Activated naive CD4-positive, alpha-beta T cell treated with anti-CD3 and anti-CD28 coated beads, Interleukin-2, amount 50 U/mL, for 72 hours (primary cell): Measurements from ENCODE around the gene C6orf163. TPM values are rescaled to one million over a fixed set of nuclear protein-coding genes. Genes with fewer than 3 reads are reported as not detected.
A peak's percentile ranks its signal among the peaks of the same experiment; 100 is the strongest.

Source experiments
- ATAC-seq, 2 donors: fragments of 150-1000 bp; cut with Tn5 transposase; 2 replicates each; pipeline ENCODE4 v1.10.0; 2021; ENCODE audit warnings: mild to moderate bottlenecking in 2 of 2, moderate library complexity in 2 of 2
- DNase-seq, 2 donors: peaks; one replicate each; pipeline ENCODE4 v3.0.0; 2021 to 2022; ENCODE audit warnings: low spot score in 2 of 2
- H3K27ac Mint-ChIP-seq, 2 donors: one replicate each; pipeline ENCODE4 v1.8.0; 2022; ENCODE audit warnings: mild to moderate bottlenecking in 2 of 2, mixed read lengths in 2 of 2
- H3K36me3 Mint-ChIP-seq, 2 donors: one replicate each; pipeline ENCODE4 v1.8.0; 2022; ENCODE audit warnings: mixed read lengths in 2 of 2
- H3K9me3 Mint-ChIP-seq, 2 donors: one replicate each; pipeline ENCODE4 v1.8.0; 2022; ENCODE audit warnings: mixed read lengths in 2 of 2
- total RNA-seq, 2 donors: library from RNA; stranded (reverse); gene quantifications; one replicate each; pipeline ENCODE4 v1.2.3, GENCODE V29; 2022

The C6orf163 gene
- total RNA-seq, 2 donors from 2014 or later, result 0.64 to 2.7 TPM

DNA sequence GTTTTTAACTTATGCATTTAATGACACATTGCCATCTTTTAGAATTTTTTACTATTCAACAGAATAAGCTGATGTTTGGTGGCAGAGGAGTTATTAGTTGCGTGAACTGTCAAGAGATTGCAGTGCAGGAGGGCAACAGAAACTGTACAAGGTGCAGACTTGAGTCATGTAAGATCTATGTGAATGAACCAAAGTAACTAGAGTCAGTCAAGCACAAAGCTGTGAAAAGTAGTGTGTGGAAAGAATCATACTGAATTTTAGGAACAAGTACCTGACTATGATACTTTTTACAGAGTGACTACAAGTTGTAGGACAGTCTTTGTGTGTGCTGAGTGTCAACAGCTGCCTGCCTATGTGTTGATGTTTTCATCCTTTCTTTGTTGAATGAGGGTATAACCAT lies 2.7 kb upstream of the C6orf163 start:
- no peak overlapping the region for H3K27ac Mint-ChIP-seq
- no peaks in the 10 kb centered on the region for H3K9me3 Mint-ChIP-seq
- ATAC-seq (no peak), DNase-seq (no peak)
- H3K36me3 Mint-ChIP-seq, result no peaks in the 10 kb centered on the region

DNA sequence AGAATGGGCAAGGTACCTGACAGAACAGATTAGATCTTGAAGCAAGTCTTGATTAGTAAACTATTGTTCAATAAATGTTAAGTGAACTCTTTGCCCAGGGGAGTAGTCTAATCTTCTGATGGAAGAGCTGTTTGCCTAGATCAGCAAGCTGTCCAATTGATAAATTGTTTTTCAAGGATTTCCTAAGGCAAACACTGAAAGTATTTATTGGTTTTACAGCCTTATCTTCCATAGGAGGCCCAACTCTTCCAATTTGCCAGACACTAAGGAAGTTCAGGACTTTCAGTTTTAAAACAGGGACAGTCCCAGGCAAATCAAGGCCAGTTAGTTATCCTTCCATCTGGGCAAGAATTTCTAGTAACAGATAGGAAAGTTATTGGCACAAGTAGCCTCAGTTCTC lies 1.8 kb upstream of the C6orf163 start:
- no peaks in the 10 kb centered on the region for H3K36me3 Mint-ChIP-seq
- ATAC-seq, result no peak

DNA sequence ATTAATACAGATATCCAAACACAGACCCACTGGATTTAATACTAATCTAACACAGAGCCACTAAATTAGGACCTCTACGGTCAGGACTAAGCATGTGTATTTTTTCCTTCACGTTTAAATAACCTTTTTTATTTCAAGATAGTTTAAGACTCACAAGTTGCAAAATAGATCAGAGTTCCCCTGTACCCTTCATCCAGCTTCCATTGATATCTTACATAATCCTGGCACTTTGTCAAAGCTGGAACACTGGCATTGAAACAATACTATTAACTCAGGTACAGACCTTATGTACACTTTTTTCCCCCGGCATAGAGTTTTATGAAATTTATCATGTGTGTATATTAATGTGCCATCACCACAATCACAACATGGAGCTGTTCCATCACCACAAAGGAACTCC lies 2.1 kb downstream of the C6orf163 start:
- no peaks in the 10 kb centered on the region for H3K9me3 Mint-ChIP-seq
- H3K27ac Mint-ChIP-seq, result no peak overlapping the region
- DNase-seq (no peak), ATAC-seq (no peak)
- no peaks in the 10 kb centered on the region for H3K36me3 Mint-ChIP-seq

More for the DNA sequence above, 1.8 kb upstream of the C6orf163 start:
- DNase-seq, result no peak
- H3K27ac Mint-ChIP-seq, result no peak overlapping the region
- H3K9me3 Mint-ChIP-seq, result no peaks in the 10 kb centered on the region

DNA sequence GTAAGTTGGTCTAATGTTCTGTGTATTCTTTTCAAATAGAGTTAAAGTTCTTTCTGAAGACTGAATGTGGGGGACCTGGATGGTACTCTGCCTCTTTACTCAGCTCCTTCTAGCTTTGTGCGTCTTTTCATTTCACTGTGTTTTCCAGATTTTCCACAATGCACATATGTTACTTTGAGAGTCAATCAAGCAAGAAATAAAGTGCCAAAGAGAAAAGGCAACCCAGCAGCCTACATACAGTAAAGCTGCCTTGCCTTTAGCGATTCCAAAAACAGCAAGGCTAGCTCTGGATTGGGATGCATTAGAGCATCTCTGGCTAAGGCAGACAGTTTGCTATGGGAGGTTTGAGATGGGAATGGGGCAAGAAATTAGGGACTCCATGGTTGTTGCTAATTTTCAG lies 5.3 kb downstream of the C6orf163 start:
- DNase-seq, result no peak
- Mint-ChIP-seq H3K9me3 (no peaks in the 10 kb centered on the region), H3K36me3 (no peaks in the 10 kb centered on the region), H3K27ac (no peak overlapping the region)
- no peak for ATAC-seq

DNA sequence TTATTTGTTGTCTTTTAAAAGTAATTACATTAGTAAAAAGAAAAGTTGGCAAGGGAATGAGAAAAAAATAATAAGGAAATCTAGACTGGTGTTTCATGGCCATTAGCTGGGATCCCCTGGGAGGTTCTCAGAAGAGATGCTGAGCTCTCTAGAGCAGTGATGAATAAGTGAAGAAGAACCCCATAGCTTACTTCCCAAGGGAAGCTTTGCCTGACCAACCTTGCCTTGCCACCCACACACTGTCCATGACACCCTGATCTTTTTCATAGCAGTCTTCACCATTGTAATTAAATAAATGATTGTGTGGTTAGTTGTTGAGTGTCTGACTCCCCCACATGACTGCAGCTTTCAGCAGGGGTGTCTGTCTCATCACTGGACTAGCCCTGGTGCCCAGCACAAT lies 5.9 kb downstream of the C6orf163 start:
- H3K9me3 Mint-ChIP-seq, result no peaks in the 10 kb centered on the region
- ATAC-seq, result no peak
- no peak for DNase-seq
- H3K27ac Mint-ChIP-seq, result no peak overlapping the region
- no peaks in the 10 kb centered on the region for H3K36me3 Mint-ChIP-seq

DNA sequence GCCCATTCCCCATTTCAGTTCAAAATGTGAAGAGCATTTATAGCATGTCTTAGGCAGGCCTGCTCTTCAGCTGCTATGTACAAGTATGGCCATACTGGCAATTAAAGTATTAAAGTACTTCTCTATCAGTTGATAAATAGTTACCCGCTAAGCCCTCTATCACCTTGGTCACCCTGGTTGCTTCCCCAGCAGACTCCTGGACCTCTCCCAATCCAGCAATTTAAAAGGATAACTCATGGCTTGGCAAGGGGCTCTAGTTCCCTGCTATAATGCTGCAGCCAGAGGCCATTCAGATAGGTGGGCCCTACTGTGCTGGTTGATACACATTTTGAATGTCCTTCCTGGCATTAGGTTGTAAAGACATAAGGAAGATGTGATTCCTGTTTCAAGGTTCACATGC lies 7.0 kb downstream of the C6orf163 start:
- DNase-seq (no peak), ATAC-seq (no peak)
- Mint-ChIP-seq H3K9me3 (no peaks in the 10 kb centered on the region), H3K36me3 (no peaks in the 10 kb centered on the region), H3K27ac (no peak overlapping the region)

DNA sequence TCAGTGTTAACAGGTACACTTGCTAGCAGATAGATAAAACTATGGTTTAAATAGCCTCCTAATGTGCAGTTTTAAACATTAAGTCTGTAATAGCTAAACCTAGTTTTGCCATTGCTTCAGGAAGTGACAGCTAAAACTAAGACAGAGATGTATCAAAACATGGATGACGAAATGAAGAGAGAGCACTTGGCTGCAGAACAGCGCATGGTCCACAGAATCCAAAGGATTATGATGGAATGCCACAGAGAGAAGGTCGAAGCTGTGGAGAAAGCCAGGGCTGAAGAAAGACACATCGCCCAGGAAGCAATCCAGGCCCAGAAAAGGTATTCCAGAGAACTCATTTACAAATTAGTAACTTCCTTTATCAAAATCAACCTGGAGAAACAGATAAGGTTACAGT lies 11.6 kb downstream of the C6orf163 start:
- no peak overlapping the region for H3K27ac Mint-ChIP-seq
- H3K9me3 Mint-ChIP-seq, result no peaks in the 10 kb centered on the region
- no peaks in the 10 kb centered on the region for H3K36me3 Mint-ChIP-seq
- ATAC-seq (no peak), DNase-seq (no peak)

DNA sequence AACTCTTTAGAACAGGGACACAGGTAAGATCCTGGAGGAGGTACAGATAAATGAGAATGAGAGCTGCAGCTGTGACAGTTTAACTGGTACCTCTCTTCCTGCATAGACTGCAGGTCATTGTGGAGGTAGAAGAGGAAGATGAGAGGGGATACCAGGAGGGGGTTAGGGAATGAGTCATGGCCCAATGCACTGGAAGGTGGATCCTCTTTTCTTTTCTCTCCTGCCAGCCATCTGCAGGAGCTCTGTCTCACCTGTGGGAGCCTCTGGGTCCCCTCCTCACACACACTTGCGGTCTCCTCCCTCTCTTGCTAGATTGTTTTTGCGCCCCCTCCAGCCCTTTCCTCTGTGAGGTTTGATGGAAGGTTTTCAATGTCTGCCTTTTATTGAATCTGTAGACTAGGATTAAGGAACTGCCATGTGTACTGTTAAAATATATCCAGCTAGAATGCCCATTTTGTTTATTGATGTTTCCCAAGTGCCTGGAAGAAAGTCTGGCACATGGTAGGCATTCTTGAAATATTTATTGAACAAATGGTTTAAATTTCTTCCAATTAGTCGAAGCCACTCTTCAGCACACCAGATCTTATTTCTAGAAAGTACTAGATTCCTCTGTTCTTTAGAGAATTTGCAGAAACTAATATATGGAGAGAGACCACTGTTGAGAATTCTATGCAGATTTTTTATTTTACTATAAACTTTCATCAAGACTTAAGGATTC lies 13.0 kb downstream of the C6orf163 start:
- no peaks in the 10 kb centered on the region for H3K9me3 Mint-ChIP-seq
- H3K36me3 Mint-ChIP-seq, result no peaks in the 10 kb centered on the region
- ATAC-seq (no peak), DNase-seq (no peak)
- no peak overlapping the region for H3K27ac Mint-ChIP-seq

DNA sequence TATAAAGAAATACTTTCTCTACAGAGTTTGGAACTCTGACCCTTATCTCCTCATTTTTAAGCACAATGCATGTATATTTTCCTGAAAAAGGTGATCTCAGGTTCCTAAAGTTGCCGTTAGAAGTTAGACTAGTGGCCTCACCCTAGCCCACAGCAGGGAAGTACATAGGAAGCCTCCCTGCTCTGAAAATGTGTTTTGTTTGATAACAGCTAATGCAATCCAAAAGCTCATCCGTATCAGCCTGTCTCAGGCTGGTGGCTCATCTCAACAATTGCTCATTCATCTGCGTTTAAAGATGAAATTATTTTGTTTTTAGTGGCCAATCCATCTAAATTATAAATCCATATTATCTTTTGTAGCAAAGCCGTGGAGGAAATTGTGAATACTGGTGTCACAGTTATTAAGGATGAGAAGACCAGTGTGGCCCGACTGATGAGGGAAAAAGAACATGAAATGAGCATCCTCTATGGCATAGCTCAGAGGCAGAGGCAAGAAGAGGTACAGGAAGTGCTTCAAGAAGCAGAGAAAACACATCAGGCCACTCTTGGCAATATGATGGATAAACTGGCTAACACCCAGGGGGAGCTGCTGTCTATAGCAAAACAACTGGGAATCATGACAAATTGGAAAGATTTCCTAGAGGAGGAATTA lies 20.1 kb downstream of the C6orf163 start:
- Mint-ChIP-seq H3K27ac (no peak overlapping the region), H3K9me3 (peaks cover 3 to 7% of the 10 kb centered on the region in 2 donors)
- no peak for DNase-seq

DNA sequence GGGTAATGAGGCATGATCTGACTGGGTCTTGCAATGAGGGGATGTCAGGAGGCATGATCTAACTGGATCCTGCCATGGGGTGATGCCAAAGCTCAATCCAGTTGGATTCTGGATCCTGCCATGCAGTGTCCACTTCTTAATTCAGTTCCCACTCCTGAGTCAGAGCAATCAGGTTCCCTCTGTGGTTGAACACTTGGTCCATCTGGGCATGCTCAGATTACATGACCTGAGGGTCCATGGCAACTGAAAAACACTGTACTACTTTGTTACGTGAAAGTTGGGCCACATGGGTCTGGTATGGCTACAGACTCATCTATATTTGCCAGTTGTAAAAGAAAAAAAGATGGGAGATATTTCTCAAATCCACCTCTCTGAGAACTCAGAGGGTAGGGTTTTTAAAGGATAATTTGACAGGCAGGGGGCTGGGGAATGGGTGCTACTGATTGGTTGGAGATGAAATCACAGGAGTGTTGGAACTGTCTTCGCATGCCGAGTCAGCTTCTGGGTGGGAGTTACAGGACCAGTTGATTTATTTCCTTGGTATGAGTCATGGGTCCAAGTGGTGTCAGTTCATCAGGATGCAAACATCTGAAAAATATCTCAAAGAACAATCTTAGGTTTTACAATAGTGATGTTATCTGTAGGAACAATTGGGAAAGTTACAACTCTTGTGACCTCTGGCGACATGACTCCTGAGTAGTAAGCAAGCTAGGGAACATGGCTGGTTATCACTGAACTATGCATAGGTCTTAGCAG lies 21.6 kb downstream of the C6orf163 start:
- Mint-ChIP-seq H3K27ac (no peak overlapping the region), H3K36me3 (peaks cover 12 to 14% of the 10 kb centered on the region in 2 donors), H3K9me3 (peaks cover 3 to 7% of the 10 kb centered on the region in 2 donors)
- no peak for DNase-seq
- ATAC-seq, result no peak

More for the DNA sequence above, 20.1 kb downstream of the C6orf163 start:
- H3K36me3 Mint-ChIP-seq, result peaks cover 12 to 14% of the 10 kb centered on the region in 2 donors
- ATAC-seq, result no peak

DNA sequence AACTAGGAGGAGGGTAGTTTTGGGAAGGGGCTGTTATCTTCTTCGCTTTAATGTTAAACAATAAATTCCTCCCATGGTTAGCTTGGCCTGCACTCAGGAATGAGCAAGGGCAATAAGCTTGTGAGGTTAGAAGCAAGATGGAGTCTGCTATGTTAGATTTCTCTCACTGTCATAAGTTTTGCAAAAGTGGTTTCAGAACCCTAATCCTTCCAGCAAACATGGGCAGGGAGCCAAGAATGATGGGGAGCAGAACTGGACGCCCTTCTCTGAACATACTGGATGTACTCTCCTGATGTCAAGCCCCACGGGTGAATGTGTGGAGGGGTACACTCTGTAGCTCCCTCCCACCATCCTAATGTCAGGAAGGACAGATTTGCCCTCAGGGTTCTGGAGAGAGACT lies 22.3 kb downstream of the C6orf163 start:
- peaks cover 12 to 14% of the 10 kb centered on the region in 2 donors for H3K36me3 Mint-ChIP-seq
- peaks cover 3 to 7% of the 10 kb centered on the region in 2 donors for H3K9me3 Mint-ChIP-seq
- ATAC-seq, result no peak
- no peak overlapping the region for H3K27ac Mint-ChIP-seq
- no peak for DNase-seq

DNA sequence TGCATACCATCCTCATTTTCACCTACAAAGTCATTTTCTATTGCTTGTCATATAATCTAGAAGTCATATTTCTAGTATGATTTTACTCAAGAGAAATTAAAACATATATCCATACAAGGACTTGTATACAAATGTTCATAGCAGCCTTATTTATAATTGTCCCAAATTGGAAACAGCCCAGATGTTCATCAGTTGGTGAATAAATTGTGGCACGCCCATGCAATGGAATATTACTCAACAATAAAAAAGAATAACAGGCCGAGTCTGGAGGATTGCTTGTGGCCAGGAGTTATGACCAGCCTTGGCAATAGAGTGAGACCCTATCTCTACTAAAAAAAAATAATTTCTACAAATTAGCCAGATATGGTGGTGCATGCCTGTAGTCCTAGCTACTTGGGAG lies 28.8 kb downstream of the C6orf163 start:
- Mint-ChIP-seq H3K9me3 (no peaks in the 10 kb centered on the region), H3K36me3 (no peaks in the 10 kb centered on the region), H3K27ac (no peak overlapping the region)
- ATAC-seq, result no peak
- DNase-seq, result no peak

DNA sequence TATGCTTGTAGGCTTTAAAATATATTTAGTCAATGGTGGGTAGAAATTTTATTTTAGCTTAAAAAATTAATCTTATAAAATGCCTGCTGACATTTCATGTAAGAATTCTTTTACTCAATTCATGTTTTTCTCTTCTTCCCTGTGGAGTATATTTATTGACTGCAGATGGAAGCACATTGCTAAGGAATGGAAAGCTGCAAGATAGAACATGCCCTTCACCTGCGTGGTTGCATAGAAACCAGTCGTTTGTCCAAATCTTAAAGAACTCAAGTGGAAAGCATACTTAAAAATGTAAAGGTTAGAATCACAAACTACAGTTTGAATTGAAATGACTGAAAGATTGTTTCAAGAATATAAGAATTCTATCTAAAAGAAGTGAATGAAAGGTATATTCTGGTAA lies 30.7 kb downstream of the C6orf163 start:
- Mint-ChIP-seq H3K36me3 (no peaks in the 10 kb centered on the region), H3K27ac (no peak overlapping the region), H3K9me3 (no peaks in the 10 kb centered on the region)
- ATAC-seq (no peak), DNase-seq (no peak)

DNA sequence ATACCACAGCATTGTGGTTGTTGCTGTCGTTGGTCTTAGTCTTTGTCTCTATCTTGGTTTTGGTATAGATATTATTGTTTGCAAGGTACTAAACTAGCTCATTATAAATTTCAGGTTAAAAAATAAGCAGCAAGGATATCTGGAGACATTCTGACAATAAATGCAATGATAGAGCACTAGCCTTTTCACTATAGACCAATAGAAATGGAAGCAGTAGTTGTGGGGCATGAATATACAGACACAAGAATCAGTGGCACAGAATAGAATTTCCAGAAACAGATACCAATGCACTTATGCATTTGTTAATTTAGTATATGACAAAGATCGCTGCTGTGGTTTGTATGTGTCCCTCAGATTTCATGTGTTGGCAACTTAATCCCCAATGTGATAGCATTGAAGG lies 32.0 kb downstream of the C6orf163 start:
- no peaks in the 10 kb centered on the region for H3K36me3 Mint-ChIP-seq
- ATAC-seq (no peak), DNase-seq (no peak)
- no peaks in the 10 kb centered on the region for H3K9me3 Mint-ChIP-seq
- H3K27ac Mint-ChIP-seq, result no peak overlapping the region

DNA sequence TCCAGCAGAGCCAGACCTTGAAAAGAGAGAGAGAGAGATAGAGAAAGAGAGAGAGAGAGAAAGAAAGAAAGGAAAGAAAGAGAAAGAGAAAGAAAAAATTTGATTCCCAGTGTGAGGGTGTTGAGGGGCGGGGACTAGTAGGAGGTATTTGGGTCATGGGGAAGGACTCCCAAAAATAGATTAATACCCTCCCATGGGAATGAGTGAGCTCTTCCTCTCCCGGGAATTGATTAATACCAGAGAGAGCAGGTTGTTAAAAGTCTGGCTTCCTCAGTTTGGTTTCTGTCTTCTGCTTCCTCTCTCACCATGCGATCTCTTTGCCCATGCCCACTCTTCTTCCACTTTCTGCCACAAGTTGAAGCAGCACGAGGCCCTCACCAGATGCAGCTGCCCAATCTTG lies 34.3 kb downstream of the C6orf163 start:
- H3K9me3 Mint-ChIP-seq, result no peaks in the 10 kb centered on the region
- no peak for ATAC-seq

DNA sequence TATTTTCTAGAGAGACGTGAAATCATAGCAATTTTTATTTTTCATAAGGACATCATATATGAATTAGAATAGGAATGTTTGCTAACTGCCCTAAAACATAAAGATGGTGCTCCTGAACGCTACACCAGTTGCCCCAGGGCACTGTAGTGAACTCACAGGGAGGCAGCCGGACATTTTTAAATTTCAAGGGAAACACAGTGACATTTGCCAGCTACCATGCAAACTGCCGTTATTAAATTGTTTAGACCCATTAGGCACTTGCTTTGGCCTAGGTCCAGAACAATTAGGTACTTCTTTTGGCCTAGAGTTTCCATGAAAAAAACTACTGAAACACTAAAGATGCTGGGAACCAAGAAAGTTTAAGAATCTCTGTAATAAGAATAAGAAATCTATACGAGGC lies 38.2 kb downstream of the C6orf163 start:
- no peak for ATAC-seq
- Mint-ChIP-seq H3K27ac (no peak overlapping the region), H3K36me3 (no peaks in the 10 kb centered on the region), H3K9me3 (no peaks in the 10 kb centered on the region)
- DNase-seq, result no peak

More for the DNA sequence above, 34.3 kb downstream of the C6orf163 start:
- DNase-seq, result no peak
- Mint-ChIP-seq H3K36me3 (no peaks in the 10 kb centered on the region), H3K27ac (peak overlapping the region in 1 of 2 donors; percentile 87)

DNA sequence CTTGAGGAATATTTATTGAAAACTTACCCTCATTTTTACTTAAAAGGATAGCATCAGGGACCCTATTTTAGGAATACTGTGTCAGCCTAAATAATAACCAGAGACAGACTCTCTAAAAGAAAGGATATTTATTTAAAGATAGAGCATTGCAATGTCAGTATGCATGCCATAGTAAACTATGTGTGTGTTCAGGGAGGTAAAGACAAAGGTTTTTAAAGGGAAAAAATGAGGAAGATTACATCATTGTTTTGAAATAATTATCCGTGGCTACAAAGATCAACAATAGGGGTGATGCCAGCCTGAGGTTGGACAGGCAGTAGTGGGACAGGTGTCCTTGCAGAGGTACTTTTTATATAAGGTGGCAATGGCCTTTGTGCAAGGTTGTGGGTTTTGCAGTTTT lies 39.4 kb downstream of the C6orf163 start:
- Mint-ChIP-seq H3K27ac (no peak overlapping the region), H3K36me3 (no peaks in the 10 kb centered on the region), H3K9me3 (no peaks in the 10 kb centered on the region)
- DNase-seq (no peak), ATAC-seq (no peak)
